NCI-H345 (cell line): ENCODE results near the gene PRR11.
"Not testable (repeated sequence)": the region's sequence is repeated elsewhere in the genome, so short reads cannot be mapped to it uniquely, and the experiment has no call there.

Source experiments
- DNase-seq: peaks from one replicate; lab custom pipeline; 2025; lab: John Stamatoyannopoulos, UW

The PRR11 gene

DNA sequence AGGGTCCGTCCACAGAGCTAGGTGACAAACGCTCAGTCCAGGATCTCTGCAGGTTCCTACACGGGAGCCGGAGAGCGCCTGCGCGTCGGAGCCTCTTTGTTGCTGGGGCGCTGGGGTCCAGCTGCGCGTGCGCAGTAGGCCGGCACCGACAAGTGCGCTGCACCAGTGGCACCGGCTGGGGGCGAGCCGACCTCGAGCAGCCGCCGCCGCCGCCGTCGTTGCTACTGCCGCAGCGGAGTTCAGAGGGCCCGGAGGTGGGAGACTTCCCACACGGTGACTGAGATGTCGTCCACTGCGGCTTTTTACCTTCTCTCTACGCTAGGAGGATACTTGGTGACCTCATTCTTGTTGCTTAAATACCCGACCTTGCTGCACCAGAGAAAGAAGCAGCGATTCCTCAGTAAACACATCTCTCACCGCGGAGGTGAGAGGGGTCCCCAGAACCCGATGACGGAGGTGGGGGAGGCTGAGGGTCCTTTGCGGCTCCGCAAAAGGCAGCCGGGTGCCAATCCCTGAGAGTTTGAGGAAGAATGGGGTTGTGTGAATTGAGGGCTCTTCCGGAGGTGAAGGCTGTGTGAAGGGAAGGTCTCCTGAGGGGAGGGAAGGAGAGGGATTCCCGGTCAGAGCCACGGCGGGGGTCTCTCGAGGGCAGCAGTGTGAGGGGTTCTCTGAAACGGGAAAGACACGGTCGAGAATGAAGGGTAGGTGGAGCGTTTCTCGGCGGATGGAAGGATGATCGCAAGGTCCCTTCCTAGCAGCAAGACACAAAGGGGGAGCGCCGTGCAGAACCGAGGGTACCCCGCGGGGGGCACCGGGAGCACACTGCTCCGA is 65.0 kb downstream of the PRR11 start, which contains the start of gene GDPD1:
Gene GDPD1, plus strand, starts transcription at position 184 of the 831 bp plus-strand sequence. Its CDS starts 99 bp downstream, at position 283.
- DNase-seq: peak; percentile 97

- DNase-seq: no peak
Observed at GRCh38 chr17:59221159-59221847, 65.8 kb downstream of the PRR11 start.

DNA sequence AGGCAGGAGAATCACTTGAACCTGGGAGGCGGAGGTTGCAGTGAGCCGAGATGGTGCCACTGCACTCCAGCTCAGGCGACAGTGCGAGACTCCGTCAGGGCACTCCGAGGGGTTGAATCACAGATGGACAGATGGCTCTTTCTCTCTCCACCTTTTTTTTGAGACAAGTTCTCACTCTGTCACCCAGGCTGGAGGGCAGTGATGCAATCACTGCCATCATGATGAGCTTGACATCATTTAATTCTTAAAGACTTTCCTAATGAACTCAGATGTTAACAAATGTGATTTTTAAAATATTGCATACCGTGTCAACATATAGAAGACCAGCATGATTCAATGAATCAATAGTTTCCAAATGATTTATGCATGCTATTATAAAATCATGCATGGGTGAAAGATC is 68.3 kb downstream of the PRR11 start:
- no peak for DNase-seq

DNA sequence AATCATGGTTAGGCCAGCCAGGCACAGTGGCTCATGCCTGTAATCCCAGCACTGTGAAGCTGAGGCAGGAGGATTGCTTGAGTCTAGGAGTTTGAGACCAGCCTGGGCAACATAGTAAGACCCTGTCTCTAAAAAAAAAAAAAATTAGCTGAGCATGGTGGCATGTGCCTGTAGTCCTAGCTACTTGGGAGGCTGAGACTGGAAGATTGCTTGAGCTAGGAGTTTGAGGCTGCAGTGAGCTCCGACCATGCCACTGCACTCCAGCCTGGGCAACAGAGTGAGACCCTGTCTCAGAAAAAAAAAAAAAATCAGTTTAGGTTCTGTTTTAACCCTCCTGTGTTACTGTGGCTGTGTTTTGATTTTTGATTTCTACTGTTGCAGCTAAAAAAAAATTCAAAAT is 73.0 kb downstream of the PRR11 start:
- not testable (repeated sequence) for DNase-seq

- DNase-seq: no peak
Observed at GRCh38 chr17:59230764-59231163, 75.2 kb downstream of the PRR11 start.

DNA sequence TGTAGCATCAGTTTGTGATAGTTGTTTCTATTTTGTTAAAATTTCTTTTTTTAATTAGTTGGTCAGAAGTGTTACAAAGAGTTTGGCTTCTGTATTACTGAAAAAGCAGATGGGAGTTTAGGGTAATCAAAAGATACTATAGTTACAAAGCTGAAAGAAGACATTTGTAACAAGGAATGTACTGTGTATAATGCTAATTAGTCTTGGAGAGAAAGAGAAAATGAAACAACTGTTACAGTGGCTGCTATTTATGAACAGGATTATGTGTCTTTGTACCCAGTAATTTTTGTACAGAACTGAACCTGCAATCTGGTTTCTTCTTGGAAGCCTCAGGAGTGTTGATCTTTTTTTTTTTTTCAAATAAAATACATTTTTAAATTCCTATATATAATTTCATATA is 79.1 kb downstream of the PRR11 start:
- no peak for DNase-seq

GRCh38 chr17:59238906-59239305 is 83.4 kb downstream of the PRR11 start:
- DNase-seq: no peak

GRCh38 chr17:59244081-59244480 is 88.5 kb downstream of the PRR11 start:
- no peak for DNase-seq
